HEK293T (cell line): ENCODE measurements around the gene CLDN16.

ENCODE experiments used
- CTCF ChIA-PET: fragments of 350-600 bp; formaldehyde crosslinking; extraction: SDS; loops from one replicate; lab custom pipeline; 2021; ENCODE audit warnings: antibody characterized with exemption, inconsistent platforms; lab: Yijun Ruan, JAX
- POLR2A ChIA-PET: fragments of 350-600 bp; formaldehyde crosslinking; extraction: SDS; loops from one replicate; lab custom pipeline; 2020; ENCODE audit warnings: antibody characterized with exemption, inconsistent platforms; lab: Yijun Ruan, JAX
- DNase-seq: peaks from one replicate; pipeline ENCODE4 v3.0.0; 2012; ENCODE audit warnings: mixed read lengths; ENCODE audit errors: extremely low spot score
- ARNT ChIP-seq: fragments of 450-650 bp; IDR thresholded peaks from 2 replicates; pipeline ENCODE4 v1.6.1; 2017; ENCODE audit warnings: mild to moderate bottlenecking
- BHLHE40 ChIP-seq: fragments of 450-650 bp; IDR thresholded peaks from 2 replicates; pipeline ENCODE4 v1.6.1; 2016; ENCODE audit warnings: mild to moderate bottlenecking, moderate library complexity, borderline replicate concordance
- CTBP1 ChIP-seq: fragments of 450-650 bp; IDR thresholded peaks from 2 replicates; pipeline ENCODE4 v1.6.1; 2016; ENCODE audit warnings: borderline replicate concordance
- ELF4 ChIP-seq: fragments of 450-650 bp; IDR thresholded peaks from 2 replicates; pipeline ENCODE4 v1.6.1; 2017; ENCODE audit warnings: antibody characterized with exemption
- FOXA1 ChIP-seq: fragments of 450-650 bp; IDR thresholded peaks from 2 replicates; pipeline ENCODE4 v1.6.1; 2016; ENCODE audit warnings: mild to moderate bottlenecking
- FOXK2 ChIP-seq: fragments of 450-650 bp; IDR thresholded peaks from 2 replicates; pipeline ENCODE4 v1.6.1; 2016; ENCODE audit warnings: mild to moderate bottlenecking
- FOXM1 ChIP-seq: fragments of 450-650 bp; IDR thresholded peaks from 2 replicates; pipeline ENCODE4 v1.6.1; 2017; ENCODE audit warnings: mild to moderate bottlenecking, borderline replicate concordance
- HDGF ChIP-seq: fragments of 450-650 bp; IDR thresholded peaks from 2 replicates; pipeline ENCODE4 v1.6.1; 2017; ENCODE audit warnings: antibody characterized with exemption, borderline replicate concordance
- L3MBTL2 ChIP-seq: fragments of 450-650 bp; conservative IDR thresholded peaks from 2 replicates; pipeline ENCODE4 v1.6.1; 2016; ENCODE audit warnings: mild to moderate bottlenecking
- LEF1 ChIP-seq: fragments of 450-650 bp; IDR thresholded peaks from 2 replicates; pipeline ENCODE4 v1.6.1; 2017; ENCODE audit warnings: mild to moderate bottlenecking, borderline replicate concordance
- NFRKB ChIP-seq: fragments of 450-650 bp; IDR thresholded peaks from 2 replicates; pipeline ENCODE4 v1.6.1; 2016; ENCODE audit warnings: mild to moderate bottlenecking, moderate library complexity
- SP1 ChIP-seq: fragments of 450-650 bp; IDR thresholded peaks from 2 replicates; pipeline ENCODE4 v1.6.1; 2017
- SUZ12 ChIP-seq: fragments of 450-650 bp; IDR thresholded peaks from 2 replicates; pipeline ENCODE4 v1.6.1; 2016; ENCODE audit warnings: mild to moderate bottlenecking
- TARDBP ChIP-seq: fragments of 450-650 bp; IDR thresholded peaks from 2 replicates; pipeline ENCODE4 v1.6.1; 2016
- ZNF384 ChIP-seq: fragments of 450-650 bp; IDR thresholded peaks from 2 replicates; pipeline ENCODE4 v1.6.1; 2016
- TF ChIP-seq, protein P1 (sequence below): fragments of 450-650 bp; IDR thresholded peaks from 2 replicates; pipeline ENCODE4 v1.6.1; 2016

Gene CLDN16

DNA sequence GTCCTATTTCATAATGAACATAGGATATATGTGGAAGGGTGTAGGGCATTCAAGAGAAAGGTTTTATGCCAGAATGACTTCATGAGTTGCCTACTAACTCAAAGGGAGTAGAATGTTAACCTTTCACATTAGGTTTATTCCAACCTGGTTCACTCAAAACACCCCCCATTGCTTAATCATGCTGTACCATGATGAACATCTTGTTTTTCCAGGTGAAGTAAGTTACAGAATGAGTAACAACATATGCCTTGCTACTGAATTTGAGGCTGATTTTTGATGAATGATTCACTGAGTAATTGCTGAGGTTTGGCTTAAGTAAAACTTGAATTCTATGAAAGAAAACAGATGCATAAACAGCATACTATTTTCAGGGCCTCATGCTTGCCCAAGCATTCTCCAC is 5.9 kb upstream of the CLDN16 start:
- POLR2A ChIA-PET = no interaction called here
- CTCF ChIA-PET = no interaction called here
- TF ChIP-seq BHLHE40 (no peak), ZNF384 (no peak), L3MBTL2 (no peak)
- no peak for DNase-seq

DNA sequence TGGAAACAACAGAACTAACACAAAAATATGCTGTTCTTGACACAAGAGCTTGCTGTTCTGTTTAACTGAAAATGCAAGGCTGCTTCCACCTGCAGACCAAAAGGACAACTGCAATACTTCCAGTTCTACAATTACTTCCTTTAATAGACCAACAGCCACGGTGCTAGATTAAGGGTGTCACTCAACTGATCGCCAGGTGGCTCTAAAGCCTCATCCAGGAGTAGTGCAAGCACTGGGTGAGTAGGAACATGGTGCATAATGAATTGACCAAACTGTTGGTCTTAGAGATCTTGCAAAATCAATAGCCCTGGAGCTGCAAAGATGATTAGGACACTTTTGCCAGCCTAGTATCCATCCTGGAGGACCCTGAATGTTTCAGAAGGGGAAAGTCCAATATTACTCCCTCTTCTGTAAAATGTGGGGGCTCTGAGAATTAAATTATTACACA is 3.6 kb upstream of the CLDN16 start:
- CTCF ChIA-PET = no interaction called here
- TF ChIP-seq, protein P1, sequence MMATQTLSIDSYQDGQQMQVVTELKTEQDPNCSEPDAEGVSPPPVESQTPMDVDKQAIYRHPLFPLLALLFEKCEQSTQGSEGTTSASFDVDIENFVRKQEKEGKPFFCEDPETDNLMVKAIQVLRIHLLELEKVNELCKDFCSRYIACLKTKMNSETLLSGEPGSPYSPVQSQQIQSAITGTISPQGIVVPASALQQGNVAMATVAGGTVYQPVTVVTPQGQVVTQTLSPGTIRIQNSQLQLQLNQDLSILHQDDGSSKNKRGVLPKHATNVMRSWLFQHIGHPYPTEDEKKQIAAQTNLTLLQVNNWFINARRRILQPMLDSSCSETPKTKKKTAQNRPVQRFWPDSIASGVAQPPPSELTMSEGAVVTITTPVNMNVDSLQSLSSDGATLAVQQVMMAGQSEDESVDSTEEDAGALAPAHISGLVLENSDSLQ = peak; percentile 22; the same call in 1 of the 2 replicates
- no peak for TF ChIP-seq SP1
- DNase-seq = peak; percentile 7
- POLR2A ChIA-PET = no interaction called here

DNA sequence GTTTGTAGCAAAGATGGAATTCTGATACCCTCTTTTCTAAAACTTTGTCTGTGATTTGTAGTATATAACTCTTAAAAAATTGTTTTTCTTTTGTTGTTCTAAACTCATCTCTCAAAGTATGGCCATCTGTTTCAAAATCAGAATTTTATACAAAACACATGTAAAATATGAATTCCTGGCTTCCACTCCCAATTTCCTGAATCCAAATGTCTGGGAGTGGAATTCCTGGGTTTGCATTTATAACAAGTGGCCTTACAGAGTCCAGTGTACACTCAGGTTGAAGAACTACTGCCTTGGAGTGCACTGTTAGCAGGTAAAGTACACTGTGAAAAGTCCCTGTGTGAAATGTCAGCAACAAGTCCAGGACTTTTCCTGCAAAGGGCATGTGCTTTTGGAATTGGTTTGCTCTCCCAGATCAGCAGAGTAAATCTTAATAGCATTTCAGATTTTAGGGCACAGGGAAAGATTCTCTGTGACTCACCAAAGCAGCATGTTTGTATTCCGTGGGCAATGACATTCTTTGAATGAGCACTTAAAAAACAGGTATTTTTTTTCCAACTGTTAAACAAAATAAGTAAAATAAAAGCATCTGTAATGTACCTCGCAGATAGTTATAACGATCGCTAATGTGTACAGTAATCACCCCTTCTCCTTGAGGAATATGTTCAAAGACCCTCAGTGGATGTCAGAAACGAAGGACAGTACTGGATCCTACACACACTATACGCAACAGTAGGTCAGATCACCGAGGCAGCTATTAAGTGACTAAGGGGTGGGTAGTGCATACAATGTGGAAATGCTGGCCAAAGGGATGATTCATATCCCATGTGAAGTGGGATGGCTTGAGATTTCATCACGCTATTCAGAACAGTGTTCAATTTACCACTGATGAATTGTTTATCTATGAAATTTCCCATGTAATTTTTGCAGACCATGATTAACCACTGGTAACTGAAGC is 2.0 kb upstream of the CLDN16 start:
- ChIA-PET POLR2A (no interaction called here), CTCF (no interaction called here)
- no peak for DNase-seq
- TF ChIP-seq FOXA1 (no peak), FOXM1 (no peak), ARNT (no peak), TARDBP (no peak), L3MBTL2 (no peak), LEF1 (no peak), CTBP1 (no peak), FOXK2 (no peak), NFRKB (no peak), ELF4 (no peak), SP1 (no peak), BHLHE40 (no peak), ZNF384 (no peak), HDGF (no peak), SUZ12 (no peak)
- TF ChIP-seq, protein P1 = no peak

DNA sequence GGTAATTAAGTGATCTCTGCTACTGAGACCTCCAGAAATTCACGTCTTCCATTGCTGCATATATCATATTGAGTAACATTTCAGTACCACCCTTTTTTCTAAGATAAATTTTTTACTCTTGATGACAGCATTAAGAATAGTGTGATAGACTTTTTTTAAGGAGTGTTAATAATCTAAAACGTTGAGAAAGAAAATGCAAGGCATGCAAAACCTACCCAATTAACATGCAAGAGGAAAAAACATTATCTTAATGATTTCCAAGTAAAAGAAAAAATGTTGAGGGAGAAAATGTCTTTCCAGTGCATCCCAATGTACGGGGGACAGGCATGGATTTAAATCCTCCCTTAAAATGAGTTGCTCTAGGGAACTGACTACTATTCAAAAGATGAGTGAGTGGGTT is 740 bp downstream of the CLDN16 start:
- POLR2A ChIA-PET = no interaction called here
- TF ChIP-seq L3MBTL2 (no peak), FOXK2 (no peak), NFRKB (no peak), LEF1 (no peak)
- CTCF ChIA-PET = no interaction called here
- DNase-seq = no peak

DNA sequence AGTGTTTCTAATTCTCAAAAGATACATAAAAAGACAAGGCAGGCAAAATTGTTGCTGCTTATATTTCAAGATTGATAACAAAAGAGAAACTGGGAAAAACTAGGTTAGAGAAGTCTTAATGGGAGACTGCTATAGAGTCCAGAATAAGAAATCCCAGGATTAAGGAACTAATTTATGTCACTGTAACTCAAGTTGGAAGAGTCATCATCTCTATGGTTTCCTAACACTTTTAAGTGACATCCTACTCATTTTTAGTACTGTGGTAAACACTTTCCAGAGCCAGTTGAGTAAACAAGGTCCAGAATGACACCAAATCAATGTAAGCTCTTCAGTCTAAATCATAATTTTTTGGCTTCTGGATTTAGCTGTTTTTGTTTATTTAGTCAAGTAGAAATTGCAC is 8.0 kb downstream of the CLDN16 start:
- POLR2A ChIA-PET = no interaction called here
- no peak for DNase-seq

DNA sequence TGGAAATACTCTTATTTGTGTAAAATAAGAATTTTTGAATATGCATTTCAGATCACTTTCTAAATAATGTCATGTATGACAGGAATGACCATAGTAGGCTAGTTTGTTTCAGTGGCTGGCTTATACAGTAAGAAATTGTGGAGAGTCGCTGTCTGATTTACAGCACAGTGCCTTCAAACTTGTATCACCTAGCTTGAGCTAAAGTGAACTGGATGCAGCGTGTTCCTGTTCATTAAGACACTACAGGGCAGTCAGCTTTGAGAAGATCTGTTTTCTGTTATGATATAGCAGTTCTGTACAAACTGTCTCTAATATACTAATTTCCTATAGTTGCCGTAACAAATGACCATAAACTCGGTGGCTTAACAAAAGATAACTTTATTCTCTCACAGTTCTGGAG is 9.9 kb downstream of the CLDN16 start:
- CTCF ChIA-PET = no interaction called here
- POLR2A ChIA-PET = no interaction called here

More for the DNA sequence above, 8.0 kb downstream of the CLDN16 start:
- TF ChIP-seq, protein P1 = no peak
- TF ChIP-seq L3MBTL2 = no peak
- no peak for TF ChIP-seq SUZ12
- no peak for TF ChIP-seq SP1
- no peak for TF ChIP-seq HDGF
- TF ChIP-seq NFRKB = no peak
- TF ChIP-seq BHLHE40 = no peak
- no peak for TF ChIP-seq FOXM1
- no peak for TF ChIP-seq FOXK2
- TF ChIP-seq ELF4 = no peak
- TF ChIP-seq LEF1 = no peak
- no peak for TF ChIP-seq ARNT
- no peak for TF ChIP-seq CTBP1
- no peak for TF ChIP-seq FOXA1
- no peak for TF ChIP-seq ZNF384
- no peak for TF ChIP-seq TARDBP
- CTCF ChIA-PET = no interaction called here

DNA sequence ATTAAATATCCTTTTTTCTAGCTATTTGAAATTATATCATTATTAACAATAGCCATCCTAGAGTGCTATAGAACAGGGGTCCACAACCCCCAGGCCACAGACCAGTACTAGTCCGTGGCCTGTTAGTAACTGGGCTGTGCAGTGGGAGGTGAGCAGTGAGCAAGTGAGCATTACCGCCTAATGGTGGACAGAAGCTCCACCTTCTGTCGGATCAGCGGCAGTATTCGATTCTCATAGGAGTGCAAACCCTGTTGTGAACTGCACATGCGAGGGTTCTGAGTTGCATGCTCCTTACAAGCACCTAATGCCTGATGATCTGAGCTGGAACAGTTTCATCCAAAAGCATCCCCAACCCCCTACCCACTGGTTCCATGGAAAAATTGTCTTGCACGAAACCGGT is 11.7 kb downstream of the CLDN16 start:
- no peak for DNase-seq
- POLR2A ChIA-PET = no interaction called here
- CTCF ChIA-PET = no interaction called here
- TF ChIP-seq ELF4 = no peak

More for the DNA sequence above, 9.9 kb downstream of the CLDN16 start:
- TF ChIP-seq SP1 (no peak), ELF4 (no peak), FOXM1 (no peak), CTBP1 (no peak), TARDBP (no peak), ARNT (no peak)
- no peak for DNase-seq
